ENCODE results near the gene JAGN1. TPM values are rescaled to one million over a fixed set of nuclear protein-coding genes. Genes with fewer than 3 reads are reported as not detected.
"Not testable (repeated sequence)": the region's sequence is repeated elsewhere in the genome, so short reads cannot be mapped to it uniquely, and the experiment has no call there.

JAGN1 gene
- total RNA-seq, 4 donors from 2014 or later: 18.9 to 37.5 (median 32.7) TPM

DNA sequence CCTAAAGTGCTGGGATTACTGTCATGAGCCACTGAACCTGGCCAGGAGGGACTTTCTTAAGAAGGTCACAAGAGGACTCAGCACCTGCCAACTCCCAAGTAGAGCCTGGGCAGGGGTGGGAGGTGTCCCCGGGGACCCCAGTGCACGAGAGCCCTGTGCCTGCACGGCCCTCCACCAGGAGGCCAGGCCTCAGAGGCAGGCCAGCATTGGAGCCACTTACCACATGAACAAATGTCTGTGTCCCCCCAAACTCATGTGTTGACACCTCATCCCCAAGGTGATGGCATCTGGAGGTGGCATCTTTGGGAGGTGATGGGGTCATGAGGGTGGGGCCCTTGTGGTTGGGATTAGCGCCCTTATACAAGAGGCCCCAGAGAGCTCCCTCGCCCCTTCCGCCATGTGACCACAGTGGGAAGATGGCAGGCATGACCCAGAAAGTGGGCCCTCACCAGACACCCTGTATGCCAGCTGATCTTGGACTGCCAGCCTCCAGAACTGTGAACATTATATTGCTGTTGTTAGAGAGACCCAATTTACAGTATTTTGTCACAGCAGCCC is 43.4 kb upstream of the JAGN1 start:
- 90 to 96% methylated on average over 6 of the region's 6 CpGs for WGBS, 2 donors
- Histone ChIP-seq H3K36me3 (no peaks in the 10 kb centered on the region), H3K4me1 (peaks cover 6 to 17% of the 10 kb centered on the region in 2 donors), H3K9me3 (no peaks in the 10 kb centered on the region), H3K27me3 (no peaks in the 10 kb centered on the region), H3K4me3 (replicated peaks in 1 of 3) (no peak overlapping the region), H3K27ac (no peak overlapping the region)
- intact Hi-C loops (cut with DNase I): no loop called here
- DNase-seq: no peak
- TF ChIP-seq POLR2A (IDR thresholded peaks at IDR 0.05): no peak
- TF ChIP-seq, protein P1, sequence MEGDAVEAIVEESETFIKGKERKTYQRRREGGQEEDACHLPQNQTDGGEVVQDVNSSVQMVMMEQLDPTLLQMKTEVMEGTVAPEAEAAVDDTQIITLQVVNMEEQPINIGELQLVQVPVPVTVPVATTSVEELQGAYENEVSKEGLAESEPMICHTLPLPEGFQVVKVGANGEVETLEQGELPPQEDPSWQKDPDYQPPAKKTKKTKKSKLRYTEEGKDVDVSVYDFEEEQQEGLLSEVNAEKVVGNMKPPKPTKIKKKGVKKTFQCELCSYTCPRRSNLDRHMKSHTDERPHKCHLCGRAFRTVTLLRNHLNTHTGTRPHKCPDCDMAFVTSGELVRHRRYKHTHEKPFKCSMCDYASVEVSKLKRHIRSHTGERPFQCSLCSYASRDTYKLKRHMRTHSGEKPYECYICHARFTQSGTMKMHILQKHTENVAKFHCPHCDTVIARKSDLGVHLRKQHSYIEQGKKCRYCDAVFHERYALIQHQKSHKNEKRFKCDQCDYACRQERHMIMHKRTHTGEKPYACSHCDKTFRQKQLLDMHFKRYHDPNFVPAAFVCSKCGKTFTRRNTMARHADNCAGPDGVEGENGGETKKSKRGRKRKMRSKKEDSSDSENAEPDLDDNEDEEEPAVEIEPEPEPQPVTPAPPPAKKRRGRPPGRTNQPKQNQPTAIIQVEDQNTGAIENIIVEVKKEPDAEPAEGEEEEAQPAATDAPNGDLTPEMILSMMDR (IDR thresholded peaks at IDR 0.05): no peak

DNA sequence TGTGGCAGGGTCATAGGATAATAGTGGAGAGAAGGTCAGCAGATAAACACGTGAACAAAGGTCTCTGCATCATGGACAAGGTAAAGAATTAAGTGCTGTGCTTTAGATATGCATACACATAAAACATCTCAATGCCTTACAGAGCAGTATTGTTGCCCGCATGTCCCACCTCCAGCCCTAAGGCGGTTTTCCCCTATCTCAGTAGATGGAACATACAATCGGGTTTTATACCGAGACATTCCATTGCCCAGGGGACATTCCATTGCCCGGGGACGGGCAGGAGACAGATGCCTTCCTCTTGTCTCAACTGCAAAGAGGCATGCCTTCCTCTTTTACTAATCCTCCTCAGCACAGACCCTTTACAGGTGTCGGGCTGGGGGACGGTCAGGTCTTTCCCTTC is 42.5 kb upstream of the JAGN1 start:
- DNase-seq; H3K9me3 ChIP-seq; H3K27me3 ChIP-seq; H3K36me3 ChIP-seq; H3K4me3 ChIP-seq (replicated peaks in 1 of 3); intact Hi-C loops (cut with DNase I): not testable (repeated sequence)
- WGBS, 2 donors: 50 to 58% methylated on average over 8 to 9 of the region's 9 CpGs
- peaks cover 7 to 18% of the 10 kb centered on the region in 2 donors for H3K4me1 ChIP-seq
- H3K27ac ChIP-seq: peak overlapping the region in 1 of 3 donors; percentile 5

DNA sequence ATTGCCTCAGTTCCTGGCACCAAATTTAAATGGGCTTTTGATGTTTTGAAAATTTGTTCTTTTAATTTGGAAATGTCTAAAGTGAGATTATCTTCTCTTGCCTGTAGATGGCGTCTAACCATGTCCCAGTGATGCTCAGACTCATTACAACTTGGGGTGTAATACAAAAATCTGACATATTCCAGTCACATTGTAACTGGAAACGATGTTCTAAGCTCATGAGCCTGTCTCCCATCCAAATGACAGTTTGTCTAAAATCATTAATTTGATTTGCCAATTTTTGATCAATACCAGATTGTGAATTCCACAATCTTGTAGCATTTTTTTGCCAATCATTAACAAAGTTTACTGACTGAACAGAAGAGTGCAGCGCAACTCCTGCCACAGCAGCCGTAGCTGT is 41.5 kb upstream of the JAGN1 start:
- WGBS, 2 donors: 38 to 40% methylated on average over 4 of the region's 4 CpGs
- TF ChIP-seq, protein P1 (IDR thresholded peaks at IDR 0.05): peak; percentile 30 to 68 (median 47)
- H3K36me3 ChIP-seq; H3K9me3 ChIP-seq; H3K27ac ChIP-seq; H3K27me3 ChIP-seq; H3K4me3 ChIP-seq (replicated peaks in 1 of 3); DNase-seq; intact Hi-C loops (cut with DNase I): not testable (repeated sequence)
- H3K4me1 ChIP-seq: peaks cover 3 to 16% of the 10 kb centered on the region in 2 donors

DNA sequence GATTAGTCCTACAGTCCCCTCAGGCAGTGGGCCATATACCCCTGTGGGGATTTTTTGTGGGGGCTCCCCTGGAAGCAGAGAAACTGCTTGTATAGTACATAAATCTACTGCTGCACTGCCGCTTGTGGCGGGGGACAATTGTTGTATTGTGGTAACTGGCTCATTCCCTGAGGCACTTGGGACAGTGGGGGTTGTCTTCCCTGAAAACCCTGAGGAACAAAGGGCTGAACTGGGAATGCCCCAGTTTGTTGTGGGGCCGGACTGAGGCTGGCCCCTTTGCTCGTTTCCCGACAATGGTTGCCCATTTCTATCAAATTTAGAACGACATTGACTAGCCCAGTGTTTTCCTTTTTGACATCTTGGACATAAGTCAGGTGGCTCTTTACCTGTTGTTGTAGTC is 39.0 kb upstream of the JAGN1 start:
- H3K4me3 ChIP-seq (replicated peaks in 1 of 3); DNase-seq; intact Hi-C loops (cut with DNase I); H3K27me3 ChIP-seq; H3K27ac ChIP-seq; H3K36me3 ChIP-seq; H3K9me3 ChIP-seq: not testable (repeated sequence)
- peaks cover 3 to 21% of the 10 kb centered on the region in 2 donors for H3K4me1 ChIP-seq
- 78 to 85% methylated on average over 6 of the region's 6 CpGs for WGBS, 2 donors

DNA sequence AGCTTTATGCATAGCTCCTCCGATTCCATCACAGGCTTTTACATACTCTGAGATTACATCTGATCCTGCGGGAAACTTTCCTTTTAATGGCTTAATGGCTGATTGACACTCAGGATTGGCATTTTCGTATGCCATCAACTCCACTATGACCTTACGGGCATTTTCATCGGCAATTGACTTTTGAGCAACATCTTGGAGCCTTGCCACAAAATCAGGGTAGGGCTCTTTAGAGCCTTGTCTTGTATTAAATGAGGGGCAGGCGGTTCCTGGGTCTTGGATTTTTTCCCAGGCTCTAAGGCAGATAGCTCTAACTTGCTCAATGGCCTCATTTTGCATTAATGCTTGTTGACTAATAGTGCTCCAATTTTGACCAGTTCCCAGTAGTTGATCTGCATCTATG is 38.5 kb upstream of the JAGN1 start:
- 29 to 33% methylated on average over 6 of the region's 6 CpGs for WGBS, 2 donors
- peak; percentile 42 to 58 for DNase-seq
- H3K36me3 ChIP-seq; H3K27me3 ChIP-seq; H3K4me3 ChIP-seq (replicated peaks in 1 of 3); intact Hi-C loops (cut with DNase I); H3K9me3 ChIP-seq; H3K27ac ChIP-seq: not testable (repeated sequence)
- H3K4me1 ChIP-seq: peaks cover 3 to 21% of the 10 kb centered on the region in 2 donors

DNA sequence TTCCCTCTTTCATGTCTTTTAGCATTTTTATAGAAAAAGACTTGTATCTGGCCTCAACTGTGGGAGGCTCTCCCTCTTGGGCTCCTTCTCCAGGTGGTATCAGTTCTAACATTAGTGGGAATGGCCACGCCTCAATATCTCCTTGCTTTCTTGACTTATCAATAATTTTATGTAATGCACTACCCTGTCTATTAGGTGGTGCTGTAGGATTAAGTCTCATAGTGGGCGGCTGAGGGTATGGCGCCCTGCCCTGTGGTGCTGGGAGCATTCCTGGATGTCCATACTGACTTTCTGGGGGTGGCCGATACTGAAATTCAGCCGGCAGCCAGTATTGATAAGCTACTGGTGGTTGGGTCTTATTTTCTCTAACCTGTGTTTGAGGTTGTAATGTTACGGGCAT is 37.9 kb upstream of the JAGN1 start:
- Histone ChIP-seq H3K4me3 (replicated peaks in 1 of 3) (no peak overlapping the region), H3K36me3 (no peaks in the 10 kb centered on the region), H3K9me3 (no peaks in the 10 kb centered on the region), H3K27me3 (no peaks in the 10 kb centered on the region), H3K27ac (no peak overlapping the region), H3K4me1 (peaks cover 3 to 21% of the 10 kb centered on the region in 2 donors)
- 92 to 97% methylated on average over 6 of the region's 6 CpGs for WGBS, 2 donors
- no peak for TF ChIP-seq POLR2A (IDR thresholded peaks at IDR 0.05)
- TF ChIP-seq, protein P1 (IDR thresholded peaks at IDR 0.05): no peak
- DNase-seq: no peak
- intact Hi-C loops (cut with DNase I): no loop called here

DNA sequence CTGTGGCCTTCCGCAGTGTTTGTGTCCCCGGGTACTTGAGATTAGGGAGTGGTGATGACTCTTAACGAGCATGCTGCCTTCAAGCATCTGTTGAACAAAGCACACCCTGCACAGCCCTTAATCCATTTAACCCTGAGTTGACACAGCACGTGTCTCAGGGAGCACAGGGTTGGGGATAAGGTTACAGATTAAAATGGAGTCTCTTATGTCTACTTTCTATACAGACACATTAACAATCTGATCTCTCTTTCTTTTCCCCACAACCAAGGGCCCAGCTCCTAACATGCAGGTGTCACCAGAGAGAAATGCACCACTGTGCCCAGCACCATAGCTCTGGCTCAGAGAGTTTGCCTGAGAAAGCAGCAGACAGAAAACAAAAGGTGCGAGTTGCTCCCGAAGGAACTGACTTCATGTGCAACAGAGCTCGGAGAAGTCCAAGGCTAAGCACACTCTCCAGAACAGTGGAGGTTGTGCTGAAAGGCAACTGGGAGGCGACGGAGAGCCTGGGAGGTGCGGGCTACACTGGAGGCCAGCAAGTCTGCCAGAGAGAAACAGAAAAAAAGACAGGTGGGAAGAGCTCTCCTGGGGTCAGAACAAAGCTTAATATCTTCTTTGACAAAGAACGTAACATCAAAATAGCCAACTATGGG is 36.0 kb upstream of the JAGN1 start:
- H3K27ac ChIP-seq; intact Hi-C loops (cut with DNase I); H3K9me3 ChIP-seq; H3K36me3 ChIP-seq; H3K27me3 ChIP-seq; H3K4me3 ChIP-seq (replicated peaks in 1 of 3): not testable (repeated sequence)
- 38 to 41% methylated on average over 11 of the region's 11 CpGs for WGBS, 2 donors
- peaks cover 3 to 17% of the 10 kb centered on the region in 2 donors for H3K4me1 ChIP-seq
- DNase-seq: peak in 1 of 2 donors; percentile 7

Data from thyroid gland (tissue), 4 donors.